Activated T-helper 17 cell treated with anti-CD3 and anti-CD28 coated beads, Interleukin-2, amount 50 U/mL, for 72 hours (primary cell): ENCODE data around the gene ZGRF1. TPM values are rescaled to one million over a fixed set of nuclear protein-coding genes. Genes with fewer than 3 reads are reported as not detected.
"Not testable (repeated sequence)": the region's sequence is repeated elsewhere in the genome, so short reads cannot be mapped to it uniquely, and the experiment has no call there.

Source experiments
- ATAC-seq: fragments of 150-1000 bp; cut with Tn5 transposase; replicated peaks from 2 replicates; pipeline ENCODE4 v1.10.0; 2021; ENCODE audit warnings: mild to moderate bottlenecking, moderate library complexity
- H3K27ac Mint-ChIP-seq: one replicate; pipeline ENCODE4 v1.8.0; 2022; ENCODE audit warnings: mixed read lengths
- H3K27me3 Mint-ChIP-seq: one replicate; pipeline ENCODE4 v1.8.0; 2022; ENCODE audit warnings: mixed read lengths
- H3K36me3 Mint-ChIP-seq: one replicate; pipeline ENCODE4 v1.8.0; 2022; ENCODE audit warnings: low read depth, mild to moderate bottlenecking, mixed read lengths
- H3K4me1 Mint-ChIP-seq: one replicate; pipeline ENCODE4 v1.8.0; 2022; ENCODE audit warnings: mixed read lengths
- H3K4me3 Mint-ChIP-seq: one replicate; pipeline ENCODE4 v1.8.0; 2022; ENCODE audit warnings: mild to moderate bottlenecking, mixed read lengths
- H3K9me3 Mint-ChIP-seq: one replicate; pipeline ENCODE4 v1.8.0; 2022; ENCODE audit warnings: mixed read lengths
- total RNA-seq, 2 donors: library from RNA; stranded (reverse); gene quantifications; one replicate each; pipeline ENCODE4 v1.2.3, GENCODE V29; 2022

ZGRF1 gene
- total RNA-seq, 2 donors from 2014 or later = 40.4 to 41.9 TPM

DNA sequence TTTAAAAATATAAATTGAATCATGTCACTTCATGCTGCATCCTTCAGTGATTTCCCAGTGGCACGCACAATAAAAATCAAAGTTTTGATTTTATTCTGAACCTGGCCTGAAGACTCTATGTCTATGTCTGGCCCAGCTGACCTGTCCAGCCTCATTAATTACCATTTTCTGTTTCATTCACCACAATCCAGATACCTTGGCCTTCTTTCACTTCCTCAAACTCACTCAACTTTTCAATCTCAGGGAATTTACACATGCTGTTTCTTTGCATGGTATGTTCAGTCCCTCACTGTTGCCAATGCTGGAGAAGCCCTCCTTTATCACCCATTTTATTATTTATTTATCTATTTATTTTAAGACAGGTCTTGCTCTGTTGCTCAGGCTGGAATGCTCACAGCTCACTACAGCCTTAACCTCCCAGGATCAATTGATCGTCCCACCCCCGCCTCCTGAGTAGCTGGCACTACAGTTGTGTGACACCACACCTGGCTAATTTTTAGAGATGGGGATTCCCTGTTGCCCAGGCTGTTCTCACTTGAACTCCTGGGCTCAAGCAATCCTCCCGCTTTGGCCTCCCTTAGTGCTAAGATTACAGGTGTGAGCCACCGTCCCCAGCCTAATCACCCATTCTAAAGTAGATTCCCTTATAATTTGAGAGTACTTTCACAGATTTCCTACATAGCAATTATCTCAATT is 43.1 kb downstream of the ZGRF1 start:
- Mint-ChIP-seq H3K27me3 (no peaks in the 10 kb centered on the region), H3K27ac (no peak overlapping the region), H3K36me3 (no peaks in the 10 kb centered on the region), H3K4me3 (no peak overlapping the region), H3K9me3 (no peaks in the 10 kb centered on the region), H3K4me1 (no peaks in the 10 kb centered on the region)
- ATAC-seq = no peak

DNA sequence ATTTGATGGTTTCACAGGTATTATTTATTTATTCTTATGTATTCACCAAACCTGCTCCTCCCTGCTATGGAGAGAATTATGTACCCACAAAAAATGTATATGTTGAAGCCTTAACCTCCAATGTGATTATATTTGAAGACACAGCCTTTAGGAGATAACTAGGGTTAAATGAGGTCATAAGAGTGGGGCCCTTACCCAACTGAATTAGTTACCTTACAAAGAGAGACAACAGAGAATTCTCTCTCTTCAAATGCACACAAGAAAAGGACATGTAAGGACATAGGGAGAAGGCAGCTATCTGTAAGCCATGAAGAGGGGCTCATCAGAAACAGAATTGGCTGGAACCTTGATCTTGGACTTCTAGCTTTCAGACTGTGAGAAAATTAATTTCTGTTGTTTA is 44.0 kb downstream of the ZGRF1 start:
- Mint-ChIP-seq H3K4me1 (no peaks in the 10 kb centered on the region), H3K9me3 (no peaks in the 10 kb centered on the region), H3K27ac (no peak overlapping the region), H3K4me3 (no peak overlapping the region), H3K36me3 (no peaks in the 10 kb centered on the region), H3K27me3 (no peaks in the 10 kb centered on the region)
- no peak for ATAC-seq

DNA sequence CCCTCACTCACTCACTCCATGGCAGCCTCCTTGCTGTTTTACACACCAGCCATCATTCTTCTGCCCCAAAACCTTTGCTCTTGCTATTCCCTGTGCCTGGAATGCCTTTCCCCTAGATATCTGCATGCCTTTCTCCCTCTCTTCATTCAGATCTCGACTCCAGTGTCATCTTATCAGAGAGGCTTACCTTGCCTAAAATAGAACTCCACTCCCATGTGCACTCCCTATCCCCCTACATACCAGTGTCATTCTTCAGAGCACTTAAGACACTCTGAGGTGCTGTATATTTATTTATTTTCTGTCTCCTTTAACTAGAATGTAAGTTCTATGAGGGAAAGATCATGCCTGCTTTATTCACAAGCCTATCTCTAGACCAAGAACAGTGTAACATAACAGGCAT is 45.1 kb downstream of the ZGRF1 start:
- Mint-ChIP-seq H3K4me1 (no peaks in the 10 kb centered on the region), H3K4me3 (no peak overlapping the region), H3K27me3 (no peaks in the 10 kb centered on the region), H3K9me3 (no peaks in the 10 kb centered on the region), H3K27ac (no peak overlapping the region), H3K36me3 (peaks cover 5% of the 10 kb centered on the region)
- ATAC-seq = no peak

DNA sequence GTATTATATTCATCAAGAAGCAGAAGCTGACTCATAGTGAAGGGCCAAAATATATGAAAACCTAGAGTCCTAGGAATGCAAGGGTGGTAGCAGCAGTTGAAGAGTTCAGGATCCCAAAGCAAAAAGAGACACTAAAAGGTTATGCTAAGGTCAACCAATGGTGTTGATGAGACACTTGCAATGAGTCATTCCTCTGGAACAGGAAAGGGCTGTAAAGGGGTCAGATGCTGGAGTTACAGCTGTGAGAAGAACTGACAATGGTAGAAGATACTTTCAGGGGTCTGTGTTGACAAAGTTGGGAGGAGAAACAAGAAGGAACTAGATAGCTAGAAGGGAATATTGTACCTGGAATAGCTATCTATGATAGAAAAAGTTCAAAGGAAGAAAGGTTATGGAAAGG is 47.5 kb downstream of the ZGRF1 start:
- no peaks in the 10 kb centered on the region for H3K27me3 Mint-ChIP-seq
- no peaks in the 10 kb centered on the region for H3K9me3 Mint-ChIP-seq
- no peaks in the 10 kb centered on the region for H3K4me1 Mint-ChIP-seq
- H3K36me3 Mint-ChIP-seq = peaks cover 12% of the 10 kb centered on the region
- no peak overlapping the region for H3K27ac Mint-ChIP-seq
- no peak for ATAC-seq
- no peak overlapping the region for H3K4me3 Mint-ChIP-seq

DNA sequence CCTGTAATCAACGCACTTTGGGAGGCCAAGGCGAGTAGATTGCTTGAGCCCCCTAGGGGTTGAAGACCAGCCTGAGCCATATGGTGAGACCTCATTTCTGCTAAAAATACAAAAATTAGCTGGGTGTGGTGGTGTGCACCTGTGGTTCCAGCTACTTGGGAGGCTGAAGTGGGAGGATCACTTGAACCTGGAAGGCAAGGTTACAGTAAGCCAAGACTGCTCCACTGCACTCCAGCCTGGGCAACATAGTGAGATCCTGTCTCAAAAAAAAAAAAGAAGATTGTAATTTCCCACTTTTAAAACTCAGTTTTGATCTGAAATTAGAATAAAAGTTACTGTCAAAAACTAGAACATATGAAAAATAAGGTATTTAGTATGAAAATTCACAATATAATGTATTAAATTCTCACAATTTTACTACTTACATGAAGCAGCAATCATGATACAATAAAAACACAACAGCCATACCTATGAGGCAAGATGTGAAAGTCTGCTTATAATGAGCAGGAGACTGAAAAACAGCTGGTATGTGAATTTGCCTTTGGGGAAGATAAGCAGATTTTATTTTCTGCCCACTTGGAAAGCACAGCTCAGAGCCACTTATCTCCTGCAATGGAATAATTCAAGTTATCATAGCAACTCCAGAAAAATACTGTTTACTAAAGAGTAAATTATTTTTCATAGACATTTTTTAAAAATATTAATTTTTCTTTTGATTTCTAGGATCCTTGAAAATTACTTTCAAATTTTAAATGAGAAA is 50.6 kb downstream of the ZGRF1 start:
- Mint-ChIP-seq H3K4me3 (no peak overlapping the region), H3K27me3 (no peaks in the 10 kb centered on the region), H3K9me3 (no peaks in the 10 kb centered on the region), H3K36me3 (peaks cover 35% of the 10 kb centered on the region), H3K27ac (no peak overlapping the region), H3K4me1 (no peaks in the 10 kb centered on the region)
- no peak for ATAC-seq

DNA sequence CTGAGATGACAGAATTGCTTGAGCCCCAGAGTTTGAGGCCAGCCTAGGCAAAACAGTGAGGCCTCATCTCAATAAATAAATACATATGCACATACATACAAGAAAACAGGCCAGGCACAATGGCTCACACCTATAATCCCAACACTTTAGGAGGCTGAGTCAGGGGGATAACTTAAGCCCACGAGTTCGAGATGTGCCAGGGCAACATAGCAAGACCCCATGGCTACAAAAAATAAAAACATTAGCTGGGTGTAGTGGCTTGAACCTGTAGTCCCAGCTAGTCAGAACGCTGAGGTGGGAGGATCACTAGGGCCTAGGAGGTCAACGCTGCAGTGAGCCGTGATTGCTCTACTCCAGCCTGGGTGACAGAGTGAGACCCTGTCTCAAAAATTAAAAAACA is 69.2 kb downstream of the ZGRF1 start:
- ATAC-seq = no peak
- no peak overlapping the region for H3K27ac Mint-ChIP-seq
- no peaks in the 10 kb centered on the region for H3K4me1 Mint-ChIP-seq
- H3K36me3 Mint-ChIP-seq = peaks cover under 1% of the 10 kb centered on the region
- no peaks in the 10 kb centered on the region for H3K9me3 Mint-ChIP-seq
- no peaks in the 10 kb centered on the region for H3K27me3 Mint-ChIP-seq
- no peak overlapping the region for H3K4me3 Mint-ChIP-seq

DNA sequence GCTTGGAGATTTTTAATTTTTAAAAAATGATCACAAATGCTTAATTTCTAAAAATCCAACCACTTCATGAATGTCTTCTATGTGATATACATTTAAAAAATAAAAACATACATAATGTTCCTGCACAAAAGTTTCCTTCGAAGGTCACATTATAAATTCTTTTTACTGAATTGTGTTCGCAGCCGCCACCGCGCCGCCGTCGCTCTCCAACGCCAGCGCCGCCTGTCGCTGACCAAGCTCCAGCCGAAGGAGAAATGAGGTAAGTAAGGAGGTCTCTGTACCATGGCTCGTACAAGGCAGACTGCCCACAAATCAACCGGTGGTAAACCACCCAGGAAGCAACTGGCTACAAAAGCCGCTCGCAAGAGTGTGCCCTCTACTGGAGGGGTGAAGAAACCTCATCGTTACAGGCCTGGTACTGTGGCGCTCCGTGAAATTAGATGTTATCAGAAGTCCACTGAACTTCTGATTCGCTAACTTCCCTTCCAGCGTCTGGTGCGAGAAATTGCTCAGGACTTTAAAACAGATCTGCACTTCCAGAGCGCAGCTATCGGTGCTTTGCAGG is 71.9 kb downstream of the ZGRF1 start:
- Mint-ChIP-seq H3K27me3 (no peaks in the 10 kb centered on the region), H3K27ac (no peak overlapping the region), H3K4me3 (no peak overlapping the region), H3K4me1 (no peaks in the 10 kb centered on the region), H3K9me3 (no peaks in the 10 kb centered on the region), H3K36me3 (peaks cover 11% of the 10 kb centered on the region)
- ATAC-seq = no peak

DNA sequence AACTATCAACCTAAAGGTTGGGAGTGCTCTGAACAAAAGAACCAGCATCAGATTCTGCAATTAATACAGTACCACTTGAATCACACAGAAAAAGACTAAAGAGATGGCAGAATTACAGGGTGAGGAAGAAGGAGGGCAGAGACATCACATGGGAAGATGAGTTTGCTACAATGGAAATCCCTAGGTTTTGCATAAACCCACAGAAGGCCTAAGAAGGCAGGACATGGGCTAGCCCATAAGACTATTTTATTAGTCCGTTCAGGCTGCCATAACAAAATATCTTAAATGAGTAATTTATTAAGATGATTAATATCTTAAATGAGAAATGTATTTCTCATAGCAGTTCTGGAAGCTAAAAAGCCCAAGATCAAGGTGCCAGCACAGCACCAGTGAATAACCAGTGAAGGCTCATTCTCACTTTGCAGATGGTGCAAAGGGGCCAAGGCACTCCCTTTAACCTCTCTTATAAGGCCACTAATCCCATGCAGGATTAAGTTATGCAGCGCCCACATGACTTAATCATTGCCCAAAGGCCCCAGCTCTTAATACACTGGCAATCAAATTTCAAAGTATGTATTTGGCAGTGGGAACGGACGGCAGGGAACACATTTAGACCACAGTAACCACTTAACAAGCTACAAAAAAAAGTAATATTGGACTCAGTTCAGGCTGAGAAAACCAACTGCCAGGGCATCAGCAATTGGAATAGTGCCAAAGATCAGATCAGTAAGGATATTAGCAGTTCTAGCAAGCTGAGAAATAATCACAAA is 73.1 kb downstream of the ZGRF1 start:
- peaks cover 11% of the 10 kb centered on the region for H3K36me3 Mint-ChIP-seq
- no peak overlapping the region for H3K27ac Mint-ChIP-seq
- H3K9me3 Mint-ChIP-seq = no peaks in the 10 kb centered on the region
- no peak overlapping the region for H3K4me3 Mint-ChIP-seq
- no peak for ATAC-seq
- no peaks in the 10 kb centered on the region for H3K4me1 Mint-ChIP-seq
- H3K27me3 Mint-ChIP-seq = no peaks in the 10 kb centered on the region

DNA sequence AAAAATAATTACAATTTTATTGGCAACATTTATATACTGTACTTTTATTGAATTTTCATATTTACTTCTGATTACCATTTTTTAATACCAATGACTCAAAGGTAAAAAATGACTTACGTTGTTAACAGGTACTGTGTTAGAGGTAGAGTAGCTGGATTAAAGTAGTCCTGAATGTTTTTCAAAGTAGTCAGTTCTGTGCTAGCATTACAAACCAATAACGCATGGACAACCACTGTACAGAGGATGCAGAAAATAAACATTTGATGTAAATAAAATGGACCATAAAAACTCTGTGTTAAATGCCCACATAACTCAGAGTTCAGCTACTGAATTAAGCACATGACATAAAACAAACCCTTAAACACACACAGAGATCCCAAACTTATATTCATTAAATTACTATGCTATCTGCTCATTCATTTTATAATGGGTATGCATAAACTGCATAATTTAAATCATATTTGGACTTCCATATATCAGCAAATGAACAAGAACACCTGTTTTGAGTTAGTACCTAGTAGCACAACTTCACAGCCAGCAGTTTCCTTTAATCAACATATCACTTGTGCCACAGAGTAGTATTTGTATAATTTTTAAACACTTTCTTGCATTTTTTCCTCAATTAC is 74.3 kb downstream of the ZGRF1 start:
- Mint-ChIP-seq H3K4me3 (no peak overlapping the region), H3K27me3 (no peaks in the 10 kb centered on the region), H3K27ac (no peak overlapping the region), H3K36me3 (peaks cover 11% of the 10 kb centered on the region), H3K9me3 (no peaks in the 10 kb centered on the region), H3K4me1 (no peaks in the 10 kb centered on the region)
- no peak for ATAC-seq

DNA sequence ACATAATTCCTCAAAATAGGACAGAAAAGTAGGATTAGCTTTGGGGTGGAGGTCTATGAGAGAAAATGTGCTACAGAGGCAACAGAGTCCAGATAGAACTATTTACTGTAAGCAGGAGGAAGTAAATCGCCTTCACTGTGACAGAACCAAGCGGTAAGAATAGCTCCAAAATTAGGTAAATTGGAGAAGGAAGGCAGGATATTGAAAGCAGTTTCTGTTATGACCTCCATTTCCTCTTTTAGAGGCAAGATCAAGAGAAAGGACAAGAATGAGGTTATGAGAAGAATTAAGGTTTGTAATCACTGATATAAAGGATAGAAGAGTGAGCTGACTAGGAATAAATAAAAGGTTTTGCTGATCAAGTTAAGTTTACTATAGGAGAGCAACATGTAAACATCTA is 76.6 kb downstream of the ZGRF1 start:
- Mint-ChIP-seq H3K4me1 (no peaks in the 10 kb centered on the region), H3K9me3 (no peaks in the 10 kb centered on the region), H3K27me3 (no peaks in the 10 kb centered on the region), H3K4me3 (no peak overlapping the region), H3K36me3 (peaks cover 11% of the 10 kb centered on the region), H3K27ac (no peak overlapping the region)
- no peak for ATAC-seq

DNA sequence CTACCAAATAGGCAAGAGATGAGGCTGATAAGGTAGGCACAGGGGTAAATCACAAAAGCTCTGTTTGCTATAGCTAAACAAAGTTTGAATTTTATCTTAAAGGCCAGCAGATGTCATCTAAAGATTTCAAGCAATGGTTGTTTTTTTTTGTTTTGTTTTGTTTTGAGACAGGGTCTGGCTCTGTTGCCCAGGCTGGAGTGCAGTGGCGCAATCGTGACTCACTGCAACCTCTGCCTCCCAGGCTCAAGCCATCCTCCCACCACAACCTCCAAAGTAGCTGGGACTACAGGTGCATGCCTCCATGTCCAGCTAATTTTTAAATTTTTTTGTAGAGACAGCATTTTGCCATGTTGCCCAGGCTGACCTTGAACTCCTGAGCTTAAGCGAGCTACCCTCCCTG is 77.7 kb downstream of the ZGRF1 start:
- Mint-ChIP-seq H3K9me3 (no peaks in the 10 kb centered on the region), H3K4me3 (no peak overlapping the region), H3K27me3 (no peaks in the 10 kb centered on the region), H3K4me1 (no peaks in the 10 kb centered on the region), H3K27ac (no peak overlapping the region), H3K36me3 (peaks cover 11% of the 10 kb centered on the region)
- ATAC-seq = no peak

DNA sequence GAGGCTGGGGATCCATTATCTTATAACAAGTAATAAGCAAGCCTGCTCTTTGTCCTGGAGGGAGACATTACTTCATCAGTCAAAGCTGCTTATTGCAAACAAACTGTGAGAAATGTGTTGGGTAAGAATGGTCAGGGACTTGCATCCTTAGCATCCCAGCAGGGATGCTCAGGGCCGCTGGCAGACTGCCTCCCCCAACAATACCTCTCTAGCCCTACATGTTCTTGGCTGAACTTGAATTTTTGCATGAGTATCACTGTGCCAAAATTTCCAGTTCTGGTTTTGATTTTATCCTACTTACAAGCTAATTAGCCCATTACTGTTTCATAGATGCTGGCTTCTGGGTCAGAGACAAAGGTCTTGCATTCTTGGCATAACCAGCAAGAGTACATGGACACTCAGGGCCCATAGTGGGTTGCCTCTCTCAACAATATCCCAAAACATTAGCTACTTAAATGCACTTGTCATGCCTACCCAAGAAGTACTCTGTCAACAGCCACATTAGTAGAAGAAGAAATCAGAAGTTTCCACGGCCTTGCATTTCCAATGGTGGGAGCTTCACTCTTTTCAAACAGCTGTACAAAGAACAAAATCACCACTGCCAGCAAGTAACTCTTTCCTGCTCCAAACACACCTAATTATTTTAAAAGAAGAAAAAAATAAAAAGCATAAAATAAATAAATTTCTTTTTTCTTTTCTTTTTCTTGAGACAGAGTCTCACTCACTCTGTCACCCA is 78.9 kb downstream of the ZGRF1 start:
- Mint-ChIP-seq H3K27ac (no peak overlapping the region), H3K9me3 (no peaks in the 10 kb centered on the region), H3K4me3 (no peak overlapping the region), H3K4me1 (no peaks in the 10 kb centered on the region), H3K27me3 (no peaks in the 10 kb centered on the region), H3K36me3 (peaks cover 11% of the 10 kb centered on the region)
- no peak for ATAC-seq

DNA sequence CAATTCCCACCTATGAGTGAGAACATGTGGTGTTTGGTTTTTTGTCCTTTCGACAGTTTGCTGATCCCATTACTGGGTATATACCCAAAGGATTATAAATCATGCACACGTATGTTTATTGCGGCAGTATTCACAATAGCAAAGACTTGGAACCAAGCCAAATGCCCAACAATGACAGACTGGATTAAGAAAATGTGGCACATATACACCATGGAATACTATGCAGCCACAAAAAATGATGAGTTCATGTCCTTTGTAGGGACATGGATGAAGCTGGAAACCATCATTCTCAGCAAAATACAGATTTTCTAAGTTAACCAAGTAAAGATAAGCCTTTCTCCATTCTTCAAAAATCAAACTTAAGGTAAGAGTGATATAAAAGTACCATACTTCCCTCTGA is 82.4 kb downstream of the ZGRF1 start:
- not testable (repeated sequence) for H3K9me3 Mint-ChIP-seq, H3K4me1 Mint-ChIP-seq, H3K27me3 Mint-ChIP-seq, H3K4me3 Mint-ChIP-seq, H3K36me3 Mint-ChIP-seq, ATAC-seq, H3K27ac Mint-ChIP-seq

DNA sequence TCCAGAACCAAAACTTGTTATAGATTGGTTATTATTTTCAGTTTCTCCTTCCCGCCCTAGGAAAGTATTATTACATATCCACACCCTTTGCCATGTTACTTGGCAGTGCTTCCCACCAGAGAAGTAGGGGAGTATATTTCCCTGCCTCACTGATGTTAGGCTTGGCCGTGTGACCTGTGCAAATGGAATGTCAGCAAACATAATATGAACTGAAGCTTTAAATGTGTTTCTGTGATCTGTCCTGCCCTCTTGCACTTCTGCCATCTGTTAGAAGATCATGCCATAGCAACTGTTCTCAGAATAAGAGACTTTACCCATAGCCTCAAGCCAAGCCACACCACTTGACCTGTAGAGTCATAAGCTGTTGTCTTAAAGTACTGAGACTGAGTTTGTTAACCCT is 84.0 kb downstream of the ZGRF1 start:
- Mint-ChIP-seq H3K36me3 (no peaks in the 10 kb centered on the region), H3K27me3 (no peaks in the 10 kb centered on the region), H3K9me3 (no peaks in the 10 kb centered on the region), H3K27ac (no peak overlapping the region), H3K4me1 (no peaks in the 10 kb centered on the region), H3K4me3 (no peak overlapping the region)
- no peak for ATAC-seq
